HG03045 (cell line): ENCODE measurements around the gene GOLT1B.
"Not testable (repeated sequence)": the region's sequence is repeated elsewhere in the genome, so short reads cannot be mapped to it uniquely, and the experiment has no call there.

Experiments
- ATAC-seq: cut with Tn5 transposase; IDR thresholded peaks from one replicate; pipeline ENCODE4 v1.9.1; 2021; ENCODE audit warnings: mild to moderate bottlenecking, moderate library complexity; ENCODE audit not compliant: unreplicated experiment

The GOLT1B gene, protein sequence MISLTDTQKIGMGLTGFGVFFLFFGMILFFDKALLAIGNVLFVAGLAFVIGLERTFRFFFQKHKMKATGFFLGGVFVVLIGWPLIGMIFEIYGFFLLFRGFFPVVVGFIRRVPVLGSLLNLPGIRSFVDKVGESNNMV

DNA sequence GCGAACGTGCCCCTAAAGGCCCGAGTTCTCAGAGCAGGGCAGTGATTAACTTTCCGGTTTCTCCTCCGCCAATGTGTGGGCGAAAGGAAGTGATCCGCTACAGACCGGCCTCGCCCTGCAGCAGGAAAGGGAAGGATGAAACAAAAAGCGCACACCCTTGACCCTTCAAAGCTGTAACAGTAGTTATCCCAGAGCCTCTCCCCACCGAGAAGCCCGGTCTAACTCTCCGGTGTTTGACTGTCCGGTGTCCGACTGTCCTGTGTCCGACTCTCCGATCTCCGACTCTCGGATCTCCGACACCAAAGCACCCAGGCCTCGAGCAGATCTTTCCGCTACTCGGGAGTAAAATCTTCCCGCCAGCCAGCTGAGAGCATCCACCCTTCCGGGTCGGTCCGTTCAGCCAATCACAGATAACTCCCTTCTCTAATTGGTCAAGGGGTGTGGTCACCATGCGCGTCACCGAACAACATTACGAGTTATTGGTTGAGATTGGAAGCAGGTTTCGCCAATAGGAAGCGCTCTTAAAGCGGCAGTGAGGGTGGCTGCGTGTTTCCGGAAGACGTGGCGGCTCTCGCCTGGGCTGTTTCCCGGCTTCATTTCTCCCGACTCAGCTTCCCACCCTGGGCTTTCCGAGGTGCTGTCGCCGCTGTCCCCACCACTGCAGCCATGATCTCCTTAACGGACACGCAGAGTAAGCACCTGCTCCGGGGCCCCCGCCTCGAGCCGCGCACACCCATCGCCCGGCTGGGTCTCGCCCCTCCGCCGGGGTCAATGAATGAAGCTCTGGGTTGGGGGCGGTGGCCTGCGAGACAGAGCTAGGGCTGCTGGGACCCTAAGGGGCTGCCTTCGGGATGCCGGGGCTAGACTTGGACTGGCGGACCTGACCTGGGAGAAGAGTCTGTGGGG, at the start of gene GOLT1B, which contains the start of gene RECQL:
GOLT1B (plus strand) TSS at position 532 of the 906 bp plus-strand sequence; CDS start at position 667, 135 bp downstream.
RECQL (minus strand) TSS at position 378 of the 906 bp plus-strand sequence. CDS start 2,065 bp downstream, outside the sequence.
- peak; percentile 99 for ATAC-seq

DNA sequence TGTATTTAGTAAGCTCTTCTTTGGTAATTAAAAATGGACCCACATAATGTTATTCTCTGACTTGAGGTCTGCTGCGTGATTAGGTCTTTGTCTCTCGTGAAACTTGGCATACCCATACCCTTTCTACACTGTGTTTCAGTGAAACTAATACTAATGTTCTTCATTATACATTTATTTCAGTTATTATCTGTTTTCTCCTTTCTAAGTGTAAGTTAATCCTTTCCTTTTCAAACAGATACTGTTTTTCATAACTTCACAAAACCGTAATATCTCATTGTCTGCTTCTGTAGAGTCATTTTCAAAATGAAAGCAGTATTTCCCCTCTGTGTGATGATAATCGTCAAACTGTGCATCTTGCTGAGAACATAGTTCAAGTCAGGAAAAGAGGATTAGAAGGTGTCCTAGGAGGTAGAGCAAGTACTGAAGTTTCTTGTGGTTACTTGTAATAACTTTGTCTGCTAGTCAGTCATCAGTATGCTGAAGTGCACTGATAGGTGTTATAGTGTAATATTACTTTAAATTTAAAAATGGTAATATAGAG, 48.2 kb upstream of the GOLT1B start:
- ATAC-seq: no peak

DNA sequence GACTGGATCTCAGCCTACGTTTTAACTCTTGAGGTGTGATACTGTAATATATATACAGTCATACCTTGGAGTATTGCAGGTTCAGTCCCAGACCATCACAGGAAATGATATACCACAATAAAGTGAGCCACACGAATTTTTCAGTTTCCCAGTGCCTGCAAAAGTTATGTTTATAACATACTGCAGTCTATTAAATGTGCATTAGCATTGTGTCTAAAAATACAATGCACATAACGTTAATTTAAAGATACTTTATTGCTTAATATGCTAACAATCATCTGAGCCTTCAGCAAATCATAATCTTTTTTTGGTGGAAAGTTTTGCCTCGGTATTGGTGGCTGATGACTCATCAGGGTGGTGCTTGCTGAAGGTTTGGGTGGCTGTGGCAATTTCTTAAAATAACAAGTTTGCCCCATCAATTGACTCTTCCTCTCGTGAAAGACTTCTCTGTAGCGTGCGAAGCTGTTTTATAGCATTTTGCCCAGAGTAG, 45.3 kb upstream of the GOLT1B start:
- ATAC-seq: no peak

DNA sequence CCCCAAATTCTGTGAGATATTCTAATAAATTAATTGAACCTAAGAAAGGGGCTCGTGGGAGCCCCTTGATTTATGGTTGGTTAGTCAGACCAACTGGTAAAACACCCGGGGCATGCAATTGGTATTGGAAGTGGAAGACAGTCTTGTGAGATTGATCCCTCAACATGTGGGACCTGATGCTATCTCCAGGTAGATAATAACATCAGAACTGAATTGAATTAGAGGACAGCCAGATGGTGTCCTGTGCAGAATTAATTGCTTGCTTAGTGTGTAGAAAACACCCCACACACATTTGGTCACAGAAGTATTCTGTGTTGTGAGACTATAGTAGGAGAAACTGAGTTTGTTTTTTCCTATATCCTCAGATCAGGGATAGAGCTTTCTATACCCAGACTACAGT, 42.1 kb upstream of the GOLT1B start:
- ATAC-seq: no peak

DNA sequence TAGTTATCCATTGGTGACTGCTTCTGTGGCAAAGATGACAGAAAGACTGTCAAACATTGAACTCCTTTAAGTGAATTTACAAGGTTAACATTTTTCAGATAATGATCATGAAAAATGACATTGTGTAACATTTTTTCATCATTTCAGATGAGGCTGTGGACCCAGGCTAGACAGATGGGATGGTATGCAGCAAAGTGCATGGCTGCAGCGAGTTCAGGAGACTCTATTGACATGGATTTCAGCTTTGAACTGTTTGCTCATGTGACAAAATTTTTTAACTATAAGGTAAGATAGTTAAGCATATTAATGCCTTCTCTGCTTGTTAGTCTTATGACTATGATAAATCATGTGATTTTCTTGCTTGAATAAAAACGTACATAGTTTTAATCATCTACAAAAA, 34.3 kb upstream of the GOLT1B start:
- not testable (repeated sequence) for ATAC-seq

DNA sequence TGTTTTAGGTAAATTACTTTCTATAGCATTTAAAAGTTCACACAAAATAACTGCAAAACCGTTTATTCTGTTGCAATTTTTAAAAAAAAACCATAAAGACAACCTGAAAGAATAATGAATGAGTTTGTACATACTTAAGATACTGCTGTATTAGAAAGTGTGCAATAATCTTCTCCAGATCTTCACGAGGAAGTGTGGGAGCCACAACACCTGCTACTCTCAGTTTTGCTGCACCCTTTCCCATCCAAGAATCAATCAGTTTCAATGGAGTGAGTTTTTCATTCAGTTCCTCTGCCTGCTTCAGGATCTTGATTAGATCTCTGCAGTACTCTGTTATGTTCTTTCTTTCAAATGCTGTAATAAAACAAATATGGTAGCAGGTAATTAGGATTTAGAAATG, 30.3 kb upstream of the GOLT1B start:
- ATAC-seq: no peak

DNA sequence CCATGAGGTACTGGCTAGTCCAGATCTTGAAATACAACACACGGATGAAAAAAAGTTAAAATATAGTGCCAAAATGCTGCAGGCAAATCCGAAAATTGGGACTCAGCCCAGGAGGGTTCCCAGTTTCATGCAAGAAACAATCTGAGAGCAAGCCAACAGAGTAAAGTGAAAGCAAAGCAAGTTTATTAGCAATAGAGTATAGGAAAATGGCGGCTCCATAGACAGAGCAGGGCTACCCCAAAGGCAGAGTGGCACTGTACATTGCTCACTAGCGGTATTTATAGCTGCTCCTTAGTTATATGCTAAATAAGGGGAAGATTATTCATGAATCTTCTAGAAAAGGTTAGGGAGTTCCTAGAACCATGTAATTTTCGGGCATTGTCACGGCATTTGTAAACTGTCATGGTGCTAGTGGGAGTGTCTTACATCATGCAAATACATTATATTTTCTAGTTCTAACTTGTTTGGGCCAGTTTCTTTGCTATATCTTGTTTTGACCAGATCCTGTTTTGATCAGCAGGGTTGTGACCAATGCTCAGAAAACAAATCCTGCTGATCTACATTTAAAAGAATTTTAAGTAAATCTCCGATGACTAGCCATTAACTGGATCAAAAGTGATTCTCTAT, 29.3 kb upstream of the GOLT1B start:
- no peak for ATAC-seq

DNA sequence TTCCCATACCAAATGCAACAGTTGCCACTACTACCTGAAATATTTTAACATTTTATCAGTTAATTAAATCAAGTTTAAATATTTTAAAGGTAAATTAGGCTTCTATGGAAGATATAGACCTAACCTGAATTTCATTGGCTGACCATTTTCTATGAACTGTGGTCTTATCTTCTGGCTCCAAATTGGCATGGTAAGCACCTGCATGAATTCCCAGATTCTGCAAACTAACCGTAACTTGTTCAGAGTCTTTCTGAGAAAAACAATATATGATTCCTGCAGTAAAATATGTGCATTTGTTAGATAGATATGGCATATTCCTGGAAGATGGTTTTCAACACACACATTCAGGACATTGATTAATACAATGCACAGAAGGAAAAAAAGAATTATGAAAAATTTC, 26.0 kb upstream of the GOLT1B start:
- no peak for ATAC-seq

DNA sequence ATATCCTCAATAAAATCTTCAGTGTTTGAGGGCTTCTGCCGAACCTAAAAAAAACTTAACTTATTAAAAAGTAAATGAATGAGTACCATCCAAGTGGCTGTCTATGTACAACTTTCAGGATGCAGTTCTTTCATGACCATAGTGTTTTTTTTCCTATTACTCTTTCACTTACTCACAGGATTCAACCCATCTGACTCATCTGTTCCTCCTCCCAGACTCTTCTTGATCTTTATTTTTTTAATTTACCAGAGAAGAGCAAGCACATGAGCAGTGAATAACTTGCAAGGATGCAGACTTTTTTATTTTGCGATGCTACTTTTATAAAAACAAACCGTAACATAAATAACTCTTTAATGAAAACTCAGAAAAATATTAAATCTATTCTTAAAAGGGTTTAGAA, 24.6 kb upstream of the GOLT1B start:
- ATAC-seq: no peak

DNA sequence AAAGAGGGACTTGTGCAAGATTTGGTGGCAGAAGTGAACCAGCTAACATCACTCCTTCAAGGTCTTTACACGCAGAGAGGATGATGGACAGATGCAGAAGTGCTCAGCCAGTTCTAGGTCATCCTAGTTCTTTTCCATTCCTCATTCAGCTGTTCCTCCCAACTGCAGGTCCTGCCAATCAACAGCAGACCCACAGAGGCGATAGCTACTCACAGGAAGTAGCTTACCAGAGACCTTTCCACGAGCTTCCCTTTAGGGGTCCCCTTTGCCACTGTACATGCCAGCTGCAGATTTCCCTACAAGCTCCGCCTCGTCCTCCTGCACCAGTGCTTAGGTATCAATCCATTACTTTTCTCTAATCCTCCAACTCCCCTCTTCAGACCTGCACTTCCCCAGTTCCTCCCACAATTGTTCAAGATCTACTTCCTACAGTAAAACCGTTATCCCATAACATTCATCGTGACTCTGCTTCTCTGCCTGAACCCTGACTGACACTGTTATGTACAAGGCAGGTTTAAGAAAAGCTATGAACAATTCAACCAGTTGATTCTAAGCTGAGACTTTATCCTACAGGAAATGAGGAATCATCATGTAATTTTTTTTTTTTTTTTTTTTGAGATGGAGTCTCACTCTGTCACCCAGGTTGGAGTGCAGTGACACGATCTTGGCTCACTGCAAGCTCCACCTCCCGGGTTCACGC, 22.7 kb upstream of the GOLT1B start:
- ATAC-seq: no peak

DNA sequence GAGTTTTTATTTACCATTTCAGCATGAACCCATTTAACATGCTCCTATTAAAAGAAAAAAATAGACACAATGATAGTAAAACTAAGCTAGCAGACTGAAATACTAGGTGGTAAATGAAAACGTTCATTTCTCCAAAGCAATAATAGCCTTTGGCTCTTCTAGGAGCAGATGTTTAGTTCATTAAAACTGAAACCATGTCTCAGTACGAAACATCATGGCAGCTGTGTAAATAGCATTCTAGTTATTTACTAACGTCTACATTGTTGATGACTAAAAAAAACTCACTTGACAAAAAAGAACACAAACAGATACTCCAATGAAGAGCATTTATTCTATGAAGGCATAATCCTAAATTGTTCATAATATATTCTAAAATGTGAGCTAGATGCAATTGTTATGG, 18.1 kb upstream of the GOLT1B start:
- no peak for ATAC-seq

DNA sequence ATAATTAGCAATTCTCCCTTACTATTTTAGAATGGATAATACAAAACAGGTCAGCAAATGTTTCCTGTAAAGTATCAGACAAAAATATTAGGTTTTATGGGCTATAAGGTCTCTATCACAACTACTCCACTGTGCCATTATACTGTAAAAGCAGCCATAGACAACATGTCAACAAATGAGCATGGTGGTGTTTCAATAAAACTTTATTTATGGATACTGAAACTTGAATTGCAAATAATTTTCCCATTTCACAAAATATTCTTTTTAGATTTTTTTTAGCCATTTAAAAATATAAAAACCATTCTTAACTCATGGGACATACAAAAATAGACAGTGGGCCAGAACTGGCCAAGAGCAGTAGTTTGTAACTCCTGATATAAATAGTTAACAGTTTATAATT, 15.6 kb upstream of the GOLT1B start:
- no peak for ATAC-seq

DNA sequence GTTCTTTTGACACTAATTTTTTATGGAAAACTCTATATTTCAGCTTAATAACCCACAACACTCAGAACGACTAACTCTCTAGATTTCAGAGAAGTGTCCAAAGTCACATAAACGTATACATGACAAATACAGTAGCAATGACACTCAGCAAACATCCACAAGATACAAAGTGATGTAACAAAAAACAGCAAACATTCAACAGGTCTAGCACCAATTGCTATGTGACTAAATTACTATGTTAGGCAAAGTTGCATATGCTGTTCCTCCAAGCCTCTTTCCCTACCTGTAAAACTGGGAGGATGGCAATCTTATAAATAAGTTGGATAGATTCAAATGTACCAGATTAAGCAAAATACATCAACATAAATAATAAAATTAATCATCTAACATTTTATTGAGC, 1.8 kb upstream of the GOLT1B start:
- ATAC-seq: no peak

DNA sequence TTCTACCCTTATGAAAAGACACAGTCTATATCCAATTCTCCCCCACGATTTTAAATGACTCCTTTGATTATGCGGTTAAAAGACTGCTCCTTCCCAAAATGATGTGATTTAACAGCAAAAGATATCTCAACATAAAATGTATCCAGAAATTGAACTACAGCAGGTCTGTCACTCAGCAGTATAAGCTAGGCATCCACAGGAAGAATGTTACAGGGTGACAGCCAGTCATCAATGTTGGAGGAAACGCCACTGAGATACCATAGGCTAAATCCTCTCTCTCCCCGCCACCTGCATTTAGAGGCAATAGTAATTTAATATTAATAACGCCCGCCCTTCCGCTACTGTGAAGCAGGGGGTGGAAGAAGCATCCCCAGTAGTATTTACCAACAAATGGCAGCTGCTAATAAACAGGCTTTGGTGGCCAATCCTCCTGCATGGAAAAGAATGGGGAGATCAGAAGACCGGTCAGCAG, 767 bp upstream of the GOLT1B start:
- ATAC-seq: no peak

DNA sequence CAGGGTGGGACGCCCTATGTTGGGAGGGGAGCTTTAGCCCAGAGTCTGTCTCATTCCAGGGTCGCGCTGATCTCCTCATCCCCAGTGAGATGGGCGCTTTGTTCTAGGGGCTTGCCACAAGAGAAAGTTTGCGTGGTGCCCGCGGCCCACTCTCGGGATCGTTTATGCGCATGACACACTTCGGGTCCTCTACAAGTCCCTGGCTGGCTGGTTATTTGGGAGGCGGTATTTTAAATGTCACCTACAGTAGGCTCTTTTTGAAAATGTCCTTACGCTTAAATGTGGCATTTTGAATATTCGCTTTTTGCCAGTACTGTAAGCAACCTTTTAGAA, 541 bp downstream of the GOLT1B start:
- ATAC-seq: no peak

DNA sequence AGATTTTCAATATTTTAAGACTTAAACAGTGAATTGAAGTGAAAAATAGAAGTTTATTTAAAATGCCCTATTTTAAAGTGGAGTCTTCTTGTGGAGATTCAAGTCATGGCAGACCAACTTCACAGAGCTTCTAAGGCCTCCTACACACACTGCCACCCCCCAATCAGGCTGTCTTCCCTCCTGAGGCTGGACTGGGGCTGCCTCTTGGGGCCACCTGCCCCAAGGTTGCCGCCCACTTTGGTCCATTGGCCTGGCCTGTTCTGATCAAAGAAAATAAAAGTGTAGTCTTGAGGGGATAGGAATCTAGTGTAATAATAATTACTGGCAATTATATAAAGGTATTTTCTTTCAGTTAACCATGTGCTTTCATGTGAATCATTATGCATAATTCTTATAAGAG, 1.3 kb downstream of the GOLT1B start:
- ATAC-seq: no peak

DNA sequence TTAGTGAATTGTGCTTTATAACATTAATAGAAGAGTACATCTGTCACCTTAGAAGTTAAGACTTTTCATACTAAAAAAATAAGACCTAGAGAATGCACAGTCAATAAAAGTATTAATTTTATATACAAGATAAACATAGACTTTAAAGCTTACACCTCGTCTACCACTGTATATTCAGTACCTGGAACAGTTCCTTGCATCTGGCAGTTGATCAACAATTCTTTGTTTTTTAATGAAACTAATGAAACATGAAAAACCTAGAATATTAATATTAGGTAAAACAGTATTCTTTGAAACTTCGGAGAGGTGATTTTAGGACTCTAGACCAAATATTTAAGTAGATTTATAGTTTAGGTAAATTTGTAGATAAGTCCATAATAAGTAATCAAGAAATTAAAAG, 4.3 kb downstream of the GOLT1B start:
- no peak for ATAC-seq

DNA sequence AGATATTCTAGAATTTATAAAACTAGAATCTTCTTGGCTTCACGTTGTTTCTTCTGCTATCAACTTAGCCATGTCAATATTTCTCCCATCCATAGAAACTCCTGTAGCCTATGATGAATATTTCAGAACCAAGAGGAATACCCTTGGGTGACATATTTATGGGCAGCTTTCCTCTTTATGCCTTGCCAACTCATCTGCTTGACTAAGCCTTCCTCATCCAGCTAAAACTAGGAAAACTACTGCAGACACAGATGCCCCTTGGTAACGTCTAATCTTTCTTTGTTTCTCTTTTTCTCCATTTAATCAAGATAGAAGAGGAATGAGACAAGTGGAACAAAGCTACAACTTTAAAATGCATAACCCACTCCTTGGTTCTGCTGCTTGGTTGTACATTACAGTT, 6.3 kb downstream of the GOLT1B start:
- ATAC-seq: no peak

DNA sequence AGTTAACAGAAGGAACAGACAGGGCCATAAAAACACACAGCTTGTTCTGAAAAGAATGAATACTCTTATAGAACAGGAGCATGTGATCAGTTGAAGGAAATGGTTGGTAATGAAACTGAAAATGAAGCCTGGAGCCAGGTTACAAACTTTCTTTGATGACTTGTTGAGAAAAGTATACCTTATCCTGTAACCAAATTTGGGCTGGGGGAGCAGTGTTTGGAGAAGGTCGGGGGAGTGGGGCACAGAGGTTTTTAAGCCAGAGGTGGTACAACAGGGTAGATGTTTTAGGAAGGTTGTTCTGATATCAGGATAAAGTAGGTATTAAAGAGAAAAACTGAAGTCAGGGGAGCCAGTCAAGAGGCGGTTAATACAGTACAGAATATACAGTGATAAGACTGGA, 8.2 kb downstream of the GOLT1B start:
- peak; percentile 84 for ATAC-seq

DNA sequence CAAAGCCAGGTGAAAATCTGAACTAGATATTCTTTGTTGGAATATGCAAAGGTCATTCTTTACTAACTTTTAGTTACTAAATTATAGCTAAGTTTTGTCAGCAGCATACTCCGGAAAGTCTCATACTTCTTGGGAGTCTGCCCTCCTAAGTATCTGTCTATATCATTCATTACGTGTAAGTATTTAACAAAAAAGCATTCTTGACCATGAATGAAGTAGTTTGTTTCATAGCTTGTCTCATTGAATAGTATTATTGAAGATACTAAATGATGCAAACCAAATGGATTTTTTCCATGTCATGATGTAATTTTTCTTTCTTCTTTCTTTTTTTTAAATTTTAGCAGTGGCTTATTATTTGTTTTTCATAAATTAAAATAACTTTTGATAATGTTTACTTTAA, 14.7 kb downstream of the GOLT1B start:
- no peak for ATAC-seq

DNA sequence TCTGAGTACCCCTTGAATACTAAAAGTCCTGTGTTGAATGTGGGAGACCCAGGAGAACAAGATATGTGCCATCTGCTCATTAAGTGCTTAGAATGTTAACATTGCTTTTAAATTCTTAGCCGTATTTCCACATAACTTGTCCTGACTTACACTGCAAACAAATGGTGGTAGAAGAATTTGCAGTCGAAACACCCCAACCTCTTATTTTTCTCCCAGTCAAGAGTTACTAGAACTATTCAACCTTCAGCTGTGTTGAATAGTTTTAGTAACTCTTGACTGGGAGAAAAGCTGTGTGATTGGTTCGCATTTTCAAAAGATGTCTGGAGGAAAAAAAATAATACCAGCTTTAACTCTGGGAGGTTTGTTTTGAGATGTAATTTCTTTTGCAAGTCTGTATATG, 16.9 kb downstream of the GOLT1B start:
- no peak for ATAC-seq
